Stimulated activated CD8-positive, alpha-beta memory T cell treated with anti-CD3 and anti-CD28 coated beads, Interleukin-4, amount 100 ng/mL, for 4 hours (primary cell): Measurements from ENCODE around the gene PKD1.
A peak's percentile ranks its signal among the peaks of the same experiment; 100 is the strongest.

Source experiments
- DNase-seq, 2 donors: peaks; one replicate each; pipeline ENCODE4 v3.0.0-alpha.2; 2020; ENCODE audit warnings: low read depth in 2 of 2, low spot score in 1 of 2

The PKD1 gene

DNA sequence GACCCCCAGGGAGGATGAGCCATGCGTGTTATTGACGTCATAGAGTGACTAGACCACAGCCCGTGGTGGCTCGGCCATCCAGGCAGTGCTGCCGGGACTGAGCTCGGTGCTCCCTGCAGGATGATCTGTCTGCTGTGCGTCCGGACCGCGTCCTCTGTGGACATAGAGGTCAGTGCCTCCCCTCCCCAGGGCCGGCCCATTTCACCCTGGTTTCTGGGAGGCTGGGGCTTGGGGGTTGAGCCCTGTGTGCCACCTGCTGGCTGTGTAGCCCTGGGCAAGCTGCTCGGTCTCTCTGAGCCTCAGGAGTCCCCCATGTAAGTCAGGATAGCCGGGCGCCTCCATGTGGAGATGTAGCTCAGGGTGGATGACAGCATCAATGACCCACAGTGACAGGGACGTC lies 79.6 kb downstream of the PKD1 start:
- no peak for DNase-seq

DNA sequence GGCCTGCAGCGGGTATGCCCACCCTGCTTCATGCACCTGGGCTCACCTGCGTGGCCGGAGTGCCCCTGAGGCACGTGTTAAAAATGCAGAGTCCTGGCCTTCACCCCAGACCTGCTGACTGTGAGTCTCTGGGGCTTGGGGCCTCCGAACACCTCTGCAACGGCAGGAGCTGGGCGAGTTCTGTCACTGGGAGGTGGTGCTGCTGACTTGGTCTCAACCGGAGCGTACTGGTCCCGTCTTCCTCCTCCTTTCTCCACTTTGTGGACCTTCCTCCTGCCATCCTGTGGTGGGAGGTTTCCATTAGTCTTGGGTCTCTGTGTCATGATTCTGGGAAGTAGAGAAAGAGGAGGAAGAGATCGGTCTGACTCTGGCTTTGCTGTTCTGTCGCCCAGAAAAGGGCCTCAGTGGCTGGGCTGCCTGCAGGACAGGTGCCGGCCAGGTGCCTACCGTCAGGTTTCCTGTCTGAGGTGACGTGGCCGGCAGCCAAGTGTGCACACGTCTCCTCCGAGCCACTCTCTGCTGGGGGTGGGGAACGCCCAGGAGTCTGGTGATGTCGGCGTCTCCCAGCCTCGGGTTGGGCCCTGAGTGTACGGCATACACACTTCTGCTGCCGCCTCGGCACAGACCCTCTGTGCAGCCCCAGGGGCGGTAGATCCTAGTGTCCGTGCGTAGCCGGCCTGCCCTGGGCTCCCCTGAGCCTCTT lies 81.0 kb downstream of the PKD1 start:
- DNase-seq, result no peak

DNA sequence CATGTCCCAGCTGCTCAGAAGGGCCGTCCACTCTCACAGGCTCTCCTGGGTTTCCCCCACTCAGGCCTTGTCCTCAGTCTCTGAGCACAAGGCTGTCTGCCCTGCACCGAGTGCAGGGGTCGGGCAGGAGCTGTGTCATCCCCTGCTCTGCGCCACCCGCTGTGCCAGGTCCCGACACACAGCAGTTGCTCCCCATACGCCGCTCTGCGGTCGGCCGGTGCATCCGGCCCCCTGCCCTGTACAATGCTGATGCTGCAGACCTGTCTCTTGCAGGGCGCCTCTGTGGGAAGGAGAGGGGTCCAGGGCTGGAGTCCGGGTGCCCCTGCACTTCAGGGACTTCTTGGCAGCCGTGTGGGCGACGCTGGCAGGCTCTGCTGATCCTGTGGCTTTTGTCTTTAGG lies 81.8 kb downstream of the PKD1 start:
- no peak for DNase-seq

DNA sequence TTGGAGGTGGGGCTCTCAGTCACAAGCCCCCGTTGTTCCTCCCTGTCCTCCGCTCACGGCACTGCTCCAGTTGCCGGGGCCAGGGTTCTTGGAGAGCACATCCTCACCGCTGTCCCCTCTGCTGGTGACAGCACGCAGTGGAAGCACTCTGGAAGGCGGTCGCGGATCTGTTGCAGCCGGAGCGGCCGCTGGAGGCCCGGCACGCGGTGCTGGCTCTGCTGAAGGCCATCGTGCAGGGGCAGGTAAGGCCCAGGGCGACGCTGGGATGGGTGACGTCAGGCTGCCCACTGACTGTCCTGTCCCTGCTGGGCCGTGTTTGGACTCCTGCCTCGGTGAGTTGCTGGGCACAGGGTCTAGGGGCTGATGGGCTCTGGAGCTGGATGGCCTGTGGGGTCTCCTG lies 82.5 kb downstream of the PKD1 start:
- no peak for DNase-seq

DNA sequence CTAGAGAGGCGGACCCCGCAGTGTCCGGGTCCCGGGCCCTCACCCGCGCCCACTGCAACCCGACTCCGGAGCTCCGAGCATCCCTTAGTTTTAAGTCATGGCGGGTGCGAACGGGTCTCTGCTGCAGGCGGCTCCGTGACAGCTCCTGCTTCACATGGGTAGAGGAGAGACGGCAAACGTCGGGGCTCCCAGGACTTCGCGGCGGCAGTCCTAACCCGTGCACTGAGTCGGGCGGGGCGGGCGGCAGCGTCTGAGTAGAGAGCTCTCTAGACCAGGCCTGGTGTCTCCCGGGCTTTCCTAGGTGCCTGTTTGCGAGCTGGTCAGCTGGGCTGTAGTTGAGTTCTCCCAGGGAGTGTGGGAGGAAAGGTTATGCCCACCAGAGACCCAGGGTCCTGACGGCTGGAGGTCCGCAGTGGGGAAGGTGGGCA lies 87.6 kb downstream of the PKD1 start:
- DNase-seq, result no peak

DNA sequence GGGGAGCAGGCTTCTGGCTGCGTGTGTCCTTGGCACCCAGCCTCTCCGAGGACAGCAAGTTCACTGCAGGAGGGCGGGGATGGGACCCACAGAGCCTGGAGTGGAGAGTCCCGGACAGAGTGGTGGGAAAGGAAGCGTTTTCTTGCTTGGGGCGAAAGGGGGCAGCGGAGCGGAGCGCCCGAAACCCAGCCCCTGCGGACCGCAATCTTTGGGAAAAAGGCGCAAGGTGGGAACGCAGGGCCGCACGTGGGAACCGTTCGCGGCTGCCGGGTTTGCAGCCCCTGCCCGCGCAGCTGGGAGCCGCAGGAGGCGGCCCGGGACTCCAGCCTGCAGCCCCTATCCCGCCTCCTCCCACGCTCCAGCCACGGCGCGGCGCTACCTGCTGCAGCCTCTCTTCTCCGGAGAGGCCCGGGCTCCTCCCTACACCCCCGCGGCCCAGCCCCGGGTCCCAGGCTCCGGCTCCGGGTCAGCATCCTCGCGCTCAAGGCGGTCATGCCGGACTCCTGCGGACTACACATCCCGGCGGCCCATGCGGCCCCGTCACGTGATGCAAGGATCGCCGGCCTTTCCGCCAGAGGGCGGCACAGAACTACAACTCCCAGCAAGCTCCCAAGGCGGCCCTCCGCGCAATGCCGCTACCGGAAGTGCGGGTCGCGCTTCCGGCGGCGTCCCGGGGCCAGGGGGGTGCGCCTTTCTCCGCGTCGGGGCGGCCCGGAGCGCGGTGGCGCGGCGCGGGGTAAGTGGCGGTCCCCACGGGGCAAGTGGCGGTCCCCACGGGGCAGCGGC lies 88.2 kb downstream of the PKD1 start, which contains the start of the genes NTHL1 and TSC2:
NTHL1 (minus strand) TSS at position 505 of the 786 bp plus-strand sequence; CDS start at position 494, 11 bp downstream.
TSC2 (plus strand) TSS at position 656 of the 786 bp plus-strand sequence. CDS start 631 bp downstream, outside the sequence.
- peak; percentile 81 to 89 for DNase-seq

DNA sequence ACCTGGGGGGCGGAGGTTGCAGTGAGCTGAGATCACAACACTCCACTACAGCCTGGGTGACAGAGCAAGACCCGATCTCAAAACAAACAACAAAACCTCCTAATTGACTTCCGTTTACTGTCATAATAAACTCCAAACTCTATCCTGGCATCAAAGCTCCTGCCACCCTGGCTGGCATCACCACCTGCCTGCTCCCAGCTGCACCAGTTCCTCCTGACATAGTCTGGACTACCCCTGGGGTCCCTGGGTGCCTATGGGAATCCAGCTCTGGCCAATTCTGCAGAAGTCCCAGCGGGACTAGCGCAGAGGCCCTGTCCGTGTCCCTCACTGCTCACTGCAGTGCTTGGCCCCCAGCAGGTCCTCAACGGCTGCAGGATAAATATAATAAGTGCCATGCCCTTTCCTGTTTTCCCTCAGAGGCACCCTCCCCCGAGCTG lies 88.8 kb downstream of the PKD1 start:
- DNase-seq, result no peak

DNA sequence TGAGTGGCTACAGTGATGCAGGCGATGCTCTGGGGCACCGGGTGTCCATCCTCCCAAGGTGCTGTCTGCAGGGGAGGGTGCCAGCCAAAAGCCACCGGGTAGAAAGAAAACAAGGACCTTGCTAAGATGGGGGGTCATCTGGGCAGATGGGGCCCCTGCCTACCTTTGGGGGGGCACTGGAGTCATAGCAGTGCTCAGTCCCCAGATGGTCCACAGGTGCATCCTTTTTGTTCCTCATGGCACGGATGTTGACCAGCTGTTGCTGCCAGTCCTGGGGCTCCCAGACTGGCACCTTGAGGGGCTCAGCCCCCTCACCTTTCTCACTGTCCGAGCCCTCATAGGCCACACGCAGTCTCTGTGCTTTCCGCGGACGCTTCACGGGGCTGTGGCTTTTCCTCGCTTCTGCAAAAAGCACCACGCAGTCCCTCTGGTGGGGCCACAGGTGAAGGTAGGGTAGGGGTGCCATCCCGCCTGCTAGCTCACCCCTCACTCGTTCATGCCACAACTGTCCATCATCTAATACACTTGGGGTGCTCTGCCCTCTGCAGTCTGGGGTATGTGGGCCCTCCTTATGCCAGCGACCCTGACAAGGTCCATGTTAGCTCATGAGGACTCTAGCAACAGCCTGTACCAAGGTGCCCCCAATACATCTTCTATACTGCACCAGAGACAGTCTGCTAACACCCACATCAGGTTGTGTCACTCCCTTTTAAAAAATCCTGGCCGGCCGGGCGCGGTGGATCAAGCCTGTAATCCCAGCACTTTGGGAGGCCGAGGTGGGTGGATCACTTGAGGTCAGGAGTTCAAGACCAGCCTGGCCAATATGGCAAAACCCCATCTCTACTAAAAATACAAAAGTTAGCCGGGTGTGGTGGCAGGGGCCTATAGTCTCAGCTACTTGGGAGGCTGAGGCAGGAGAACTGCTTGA lies 89.5 kb downstream of the PKD1 start:
- DNase-seq, result no peak

DNA sequence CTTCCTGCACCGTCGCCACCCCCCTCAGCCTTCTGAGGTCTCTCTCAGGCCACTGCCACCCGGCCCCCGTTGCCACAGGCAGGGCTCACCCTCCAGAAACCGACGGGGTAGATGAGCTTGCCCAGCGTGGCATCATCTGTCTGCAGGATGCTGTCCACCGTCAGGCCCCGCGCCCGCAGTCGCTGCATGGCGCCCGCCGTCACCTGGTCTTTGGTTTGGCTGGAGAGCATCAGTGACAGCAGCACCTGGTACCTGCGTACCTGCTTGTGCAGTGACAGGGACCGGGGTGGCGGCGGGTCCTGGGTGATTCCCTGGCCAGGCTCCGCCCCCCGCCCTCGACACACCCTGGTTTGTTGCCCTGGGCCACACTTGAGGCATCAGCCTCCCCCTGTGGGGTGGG lies 91.2 kb downstream of the PKD1 start:
- DNase-seq, result no peak

DNA sequence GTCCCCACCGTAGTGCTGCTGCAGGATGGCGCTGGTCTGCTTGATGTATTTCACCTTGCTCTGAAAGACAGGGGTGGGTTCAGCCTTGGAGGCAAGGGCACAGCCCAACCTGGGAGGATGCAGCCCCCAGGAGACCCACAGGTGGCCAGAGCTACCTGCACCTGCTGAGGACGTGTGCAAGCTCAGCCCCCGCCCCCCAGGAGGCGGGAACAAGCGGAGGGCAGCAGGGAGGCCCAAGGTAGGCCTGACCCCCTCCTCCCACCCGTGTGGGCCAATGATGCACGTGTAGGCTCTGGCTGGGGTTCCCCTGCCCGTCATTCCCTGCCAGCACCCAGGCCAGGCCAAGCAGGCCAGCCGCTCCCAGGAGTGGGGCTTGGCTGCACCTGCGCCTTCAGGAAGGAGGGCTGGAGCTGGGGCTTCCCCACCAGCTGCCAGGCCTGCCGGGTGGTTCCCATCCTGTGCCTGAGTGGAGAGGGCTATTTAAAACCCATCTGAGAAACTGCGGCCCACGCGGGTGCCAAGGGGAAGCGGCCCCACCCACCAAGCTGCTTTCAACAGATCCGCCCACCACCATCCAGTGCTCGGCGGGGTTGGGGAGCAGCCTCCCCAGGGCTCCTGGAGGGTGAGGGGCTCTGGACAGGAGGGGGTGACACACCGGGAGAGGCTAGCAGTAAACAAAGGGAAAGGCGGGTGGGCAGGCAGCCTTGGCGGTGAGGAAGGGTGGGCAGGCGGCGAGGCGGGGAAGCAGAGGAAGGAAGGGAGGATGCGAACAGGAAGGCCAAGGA lies 91.8 kb downstream of the PKD1 start:
- no peak for DNase-seq

DNA sequence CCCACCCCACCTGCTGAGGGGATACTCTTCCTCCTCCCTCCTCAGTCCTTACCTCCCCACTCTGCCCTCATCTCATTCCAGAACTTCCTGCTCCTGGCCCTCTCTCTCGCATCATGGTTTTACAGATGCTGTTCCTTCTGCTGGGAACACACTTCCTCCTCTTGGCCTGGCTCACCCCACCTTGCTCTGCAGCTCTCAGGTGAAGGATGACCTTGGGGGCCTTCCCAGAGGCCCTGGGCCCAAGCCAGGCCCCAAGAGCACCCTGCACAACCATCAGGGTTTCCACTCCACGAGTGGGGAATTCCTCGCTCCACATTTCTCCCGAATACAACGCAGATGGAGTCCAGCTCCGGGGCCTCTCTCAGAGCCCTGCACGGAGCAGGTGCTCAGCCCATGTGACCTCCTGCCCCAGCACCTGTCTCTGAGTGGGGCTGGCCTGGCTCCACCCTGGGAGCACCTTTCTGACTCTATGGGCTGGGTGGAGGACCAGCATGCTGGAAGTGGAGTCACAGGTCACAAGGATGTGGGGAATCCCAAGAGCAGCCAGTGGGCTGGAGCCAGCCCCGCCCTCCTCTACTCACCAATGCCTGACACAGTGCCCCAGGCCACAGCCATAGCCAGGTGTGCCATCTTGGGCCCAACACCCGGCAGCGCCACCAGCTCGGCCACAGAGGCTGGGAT lies 92.6 kb downstream of the PKD1 start:
- DNase-seq, result no peak

DNA sequence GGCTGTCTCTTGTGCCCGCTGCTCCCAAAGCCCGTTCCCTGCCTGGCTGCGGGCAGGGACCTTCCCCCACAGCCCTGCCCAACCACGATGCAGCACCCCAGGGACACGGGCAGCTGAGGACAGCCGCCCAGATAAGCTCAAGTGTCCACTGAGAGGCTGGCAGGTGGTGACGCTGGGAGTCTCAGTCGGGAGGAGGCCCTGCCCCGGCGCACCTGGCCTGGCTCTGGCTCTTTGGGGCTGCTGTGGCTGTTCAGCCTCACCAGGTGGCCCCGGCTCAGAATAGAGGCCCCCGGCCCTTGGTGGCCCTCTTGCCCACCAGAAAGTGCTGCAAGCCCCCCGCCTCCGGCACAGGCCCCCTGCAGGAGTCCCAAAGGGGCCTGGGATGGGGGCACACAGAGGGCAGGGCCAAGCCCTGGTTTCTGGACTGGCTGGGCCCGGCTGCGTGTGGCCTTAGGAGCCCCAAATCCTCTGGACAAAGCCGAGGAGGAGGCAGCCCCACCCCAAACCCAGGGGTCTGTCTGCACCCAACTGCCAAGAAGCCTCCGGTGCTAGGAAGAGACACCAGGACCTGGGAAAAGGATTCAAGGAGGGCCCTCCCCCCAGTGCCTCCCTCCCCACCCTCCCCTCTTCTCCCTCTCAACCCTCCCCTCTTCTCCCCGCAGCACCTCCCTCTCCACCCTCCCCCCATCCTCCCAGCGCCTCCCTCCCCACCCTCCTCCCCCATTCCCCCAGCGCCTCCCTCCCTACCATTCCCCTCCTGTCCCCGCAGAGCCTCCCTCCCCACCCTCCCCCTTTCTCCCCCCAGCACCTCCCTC lies 93.3 kb downstream of the PKD1 start:
- no peak for DNase-seq

DNA sequence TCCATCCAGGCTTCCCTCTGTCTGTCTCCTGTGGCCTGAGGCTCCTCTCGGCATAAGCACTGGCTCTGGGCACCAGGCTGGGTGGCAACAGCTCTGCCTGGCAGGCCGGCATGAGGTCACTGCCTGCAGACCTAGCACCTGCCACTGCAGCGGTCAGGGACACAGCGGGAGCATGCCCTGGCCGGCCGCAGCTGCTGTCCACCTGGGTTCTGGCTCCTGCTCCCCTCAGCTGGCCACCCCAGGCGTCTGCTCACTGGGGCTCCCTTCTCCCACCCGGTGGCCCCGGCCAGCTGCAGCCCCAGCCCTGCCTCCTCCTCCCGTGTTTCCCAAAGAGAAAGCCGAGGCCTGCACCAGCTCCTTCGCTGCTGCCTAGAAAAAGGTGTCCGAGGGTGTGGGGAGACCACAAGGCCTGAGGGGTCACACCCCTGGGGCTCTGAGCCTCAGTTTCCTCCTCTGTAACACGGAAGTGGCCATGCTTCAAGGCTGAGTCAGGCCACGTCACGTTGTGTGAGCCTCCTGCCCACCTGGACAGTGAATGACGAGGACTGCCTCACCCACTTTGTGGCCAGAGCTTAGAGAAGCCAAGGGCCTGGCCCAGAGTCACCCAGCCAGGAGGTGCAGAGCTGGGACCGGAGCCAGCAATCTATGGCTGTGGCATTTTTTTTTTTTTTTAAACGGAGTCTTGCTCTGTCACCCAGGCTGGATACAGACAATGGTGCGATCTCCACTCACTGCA lies 94.7 kb downstream of the PKD1 start:
- no peak for DNase-seq

DNA sequence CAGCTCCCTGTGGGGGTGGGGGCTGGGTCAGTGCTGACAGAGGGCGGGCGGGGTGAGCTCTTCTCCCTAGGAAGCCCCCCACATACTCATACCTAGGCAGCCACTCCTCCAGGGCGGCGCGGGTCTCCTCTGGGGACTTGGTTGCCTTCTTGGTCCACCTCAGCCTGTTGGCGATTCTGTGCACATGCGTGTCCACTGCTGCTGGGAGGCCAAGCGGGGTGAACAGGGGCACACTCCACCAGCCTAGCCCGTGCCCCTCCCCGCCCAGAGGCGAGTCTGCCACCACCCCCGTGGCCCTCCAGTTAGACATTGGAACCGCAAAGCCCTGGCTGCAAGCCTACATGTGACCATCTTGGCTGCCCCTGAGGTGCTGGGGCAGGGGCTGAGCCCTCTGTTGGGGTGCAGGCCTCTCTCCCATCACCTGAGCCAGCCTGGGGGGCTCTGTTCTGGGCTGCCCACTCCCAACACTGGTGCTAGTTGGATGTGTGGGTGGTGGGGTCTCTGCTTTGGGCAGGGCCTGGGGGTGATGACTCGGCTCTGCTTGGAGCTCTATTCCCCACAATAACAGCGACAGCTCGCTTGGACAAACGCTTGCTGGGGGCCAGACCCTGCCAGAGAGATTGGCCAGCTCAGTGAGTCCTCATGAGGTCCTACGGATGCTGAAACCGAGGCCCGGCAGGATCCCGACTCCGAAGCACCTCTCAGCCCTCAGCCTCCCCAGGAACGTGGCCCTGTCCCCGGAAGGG lies 95.5 kb downstream of the PKD1 start:
- DNase-seq, result no peak

DNA sequence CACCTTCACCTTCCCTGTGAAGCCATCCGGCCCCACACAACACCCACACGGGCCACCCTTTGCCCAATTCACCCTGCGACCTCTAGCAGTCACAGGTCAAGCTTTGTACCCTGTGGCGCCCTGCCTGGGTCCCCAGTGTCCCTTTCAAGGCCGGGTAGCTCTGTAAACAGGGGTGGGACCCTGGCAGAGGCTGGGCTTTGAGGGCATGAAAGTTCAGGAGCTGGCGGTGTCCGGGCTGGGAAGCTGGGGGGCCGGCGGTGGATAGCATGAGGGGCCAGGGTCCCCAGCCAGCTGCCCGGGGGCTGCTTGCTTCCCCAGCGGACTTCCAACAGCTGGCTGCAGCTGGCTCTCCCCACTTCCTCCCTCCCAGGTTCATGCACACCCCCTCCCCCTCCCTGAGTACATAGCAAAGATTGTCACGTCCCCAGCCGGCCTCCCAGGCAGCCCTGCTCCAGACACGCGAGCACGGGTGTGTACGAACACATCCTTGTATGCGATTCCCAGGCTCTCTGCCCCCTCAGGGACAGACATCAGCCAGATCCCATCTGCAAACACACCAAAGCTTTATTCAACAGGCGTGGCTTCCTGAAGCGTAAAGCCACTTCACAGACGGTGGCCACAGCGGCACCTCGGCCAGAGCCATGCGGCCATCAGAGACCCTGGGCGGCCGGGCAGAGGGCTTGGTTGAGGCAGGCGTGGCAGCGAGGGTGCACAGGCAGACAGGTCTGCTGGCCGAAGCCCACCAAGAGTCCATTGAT lies 96.2 kb downstream of the PKD1 start:
- DNase-seq, result no peak
